NCI-H2227 (cell line): ENCODE measurements around the gene RIC3.
A peak's percentile ranks its signal among the peaks of the same experiment; 100 is the strongest.

ENCODE experiments used
- DNase-seq: peaks from one replicate; lab custom pipeline; 2025; ENCODE audit not compliant: unreplicated experiment; lab: John Stamatoyannopoulos, UW

Gene RIC3

GRCh38 chr11:8168485-8169257 lies at the start of gene RIC3:
Gene RIC3, minus strand, starts transcription at chr11:8169025. Its CDS starts 36 bp downstream, at chr11:8168989.
- peak; percentile 88 for DNase-seq

- no peak for DNase-seq
These were observed 49.6 kb upstream of the RIC3 start for GRCh38 chr11:8218409-8218808.

- no peak for DNase-seq
These were observed 49.1 kb upstream of the RIC3 start for GRCh38 chr11:8217926-8218325.

GRCh38 chr11:8217136-8217535 lies 48.3 kb upstream of the RIC3 start:
- DNase-seq, result no peak

GRCh38 chr11:8213376-8213775 lies 44.6 kb upstream of the RIC3 start:
- DNase-seq, result no peak

- DNase-seq, result no peak
These were observed 40.5 kb upstream of the RIC3 start for GRCh38 chr11:8209208-8209807.

GRCh38 chr11:8207080-8208000 lies 38.5 kb upstream of the RIC3 start:
- DNase-seq, result peak; percentile 50

- DNase-seq, result peak; percentile 95
These were observed 37.6 kb upstream of the RIC3 start for GRCh38 chr11:8206251-8207079.

GRCh38 chr11:8205566-8205965 lies 36.7 kb upstream of the RIC3 start:
- DNase-seq, result no peak

- no peak for DNase-seq
These were observed 35.8 kb upstream of the RIC3 start for GRCh38 chr11:8204596-8204995.

- no peak for DNase-seq
These were observed 35.2 kb upstream of the RIC3 start for GRCh38 chr11:8204025-8204424.

- DNase-seq, result no peak
These were observed 34.5 kb upstream of the RIC3 start for GRCh38 chr11:8203414-8203715.

GRCh38 chr11:8202516-8203413 lies 33.9 kb upstream of the RIC3 start:
- DNase-seq, result no peak

- DNase-seq, result no peak
These were observed 33.0 kb upstream of the RIC3 start for GRCh38 chr11:8201644-8202365.

- no peak for DNase-seq
These were observed 30.9 kb upstream of the RIC3 start for GRCh38 chr11:8199676-8200075.

GRCh38 chr11:8196749-8197148 lies 27.9 kb upstream of the RIC3 start:
- DNase-seq, result peak; percentile 18

- DNase-seq, result no peak
These were observed 26.1 kb upstream of the RIC3 start for GRCh38 chr11:8194956-8195355.

- no peak for DNase-seq
These were observed 24.0 kb upstream of the RIC3 start for GRCh38 chr11:8192896-8193209.
